ENCODE results near the gene ALDH1A2.

The ALDH1A2 gene

DNA sequence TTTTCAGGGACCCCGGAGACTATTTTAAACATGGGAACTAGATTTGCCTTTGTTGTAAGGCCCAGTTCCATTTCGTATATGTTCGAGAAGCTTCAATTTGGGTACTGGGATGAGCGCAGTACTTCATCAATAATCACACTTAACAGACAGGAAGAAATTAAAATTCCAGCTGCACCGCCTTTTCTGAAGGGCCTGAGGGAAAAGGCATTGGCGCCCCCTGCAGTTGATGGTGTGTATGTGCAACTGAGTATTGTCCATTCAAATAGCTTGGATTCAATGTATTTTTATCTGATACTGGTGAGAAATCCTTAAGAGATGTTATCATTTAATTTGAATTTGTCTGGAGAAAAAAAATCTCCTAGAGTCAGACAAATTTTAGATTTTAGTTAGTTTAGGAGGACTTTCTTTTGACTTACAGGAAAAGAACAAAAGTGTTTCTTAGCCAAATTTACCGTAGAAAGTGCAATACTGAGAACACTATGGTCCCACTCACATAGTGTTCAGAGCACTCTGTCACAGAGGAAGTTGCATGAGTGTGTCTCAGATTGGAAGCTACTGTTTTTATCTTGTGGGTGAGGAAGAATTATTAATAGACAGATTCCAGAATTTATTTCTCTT, 5.4 kb upstream of the ALDH1A2 start:
- no peaks in the 10 kb centered on the region for H3F3A ChIP-seq (ENCODE audit: insufficient read depth)
- H2AFZ ChIP-seq (ENCODE audit: low read depth, low read length, severe bottlenecking): no peak overlapping the region
- H3K27me3 ChIP-seq (ENCODE audit: low read length): no peaks in the 10 kb centered on the region
- no peaks in the 10 kb centered on the region for H3K9me3 ChIP-seq (ENCODE audit: insufficient read depth, low read length)
- TF ChIP-seq EZH2phosphoT487 (conservative IDR thresholded peaks at IDR 0.05; ENCODE audit: low read length): no peak
- TF ChIP-seq, protein P1, sequence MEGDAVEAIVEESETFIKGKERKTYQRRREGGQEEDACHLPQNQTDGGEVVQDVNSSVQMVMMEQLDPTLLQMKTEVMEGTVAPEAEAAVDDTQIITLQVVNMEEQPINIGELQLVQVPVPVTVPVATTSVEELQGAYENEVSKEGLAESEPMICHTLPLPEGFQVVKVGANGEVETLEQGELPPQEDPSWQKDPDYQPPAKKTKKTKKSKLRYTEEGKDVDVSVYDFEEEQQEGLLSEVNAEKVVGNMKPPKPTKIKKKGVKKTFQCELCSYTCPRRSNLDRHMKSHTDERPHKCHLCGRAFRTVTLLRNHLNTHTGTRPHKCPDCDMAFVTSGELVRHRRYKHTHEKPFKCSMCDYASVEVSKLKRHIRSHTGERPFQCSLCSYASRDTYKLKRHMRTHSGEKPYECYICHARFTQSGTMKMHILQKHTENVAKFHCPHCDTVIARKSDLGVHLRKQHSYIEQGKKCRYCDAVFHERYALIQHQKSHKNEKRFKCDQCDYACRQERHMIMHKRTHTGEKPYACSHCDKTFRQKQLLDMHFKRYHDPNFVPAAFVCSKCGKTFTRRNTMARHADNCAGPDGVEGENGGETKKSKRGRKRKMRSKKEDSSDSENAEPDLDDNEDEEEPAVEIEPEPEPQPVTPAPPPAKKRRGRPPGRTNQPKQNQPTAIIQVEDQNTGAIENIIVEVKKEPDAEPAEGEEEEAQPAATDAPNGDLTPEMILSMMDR (IDR thresholded peaks at IDR 0.05; ENCODE audit: insufficient read depth, low read length, poor library complexity, severe bottlenecking): peak; percentile 56
- H3K4me2 ChIP-seq (ENCODE audit: low read depth, low read length, poor library complexity, severe bottlenecking): no peak overlapping the region
- H3K9ac ChIP-seq (ENCODE audit: low read length): no peak overlapping the region
- H3K79me2 ChIP-seq (ENCODE audit: insufficient read depth, low read length): no peaks in the 10 kb centered on the region
- no peak overlapping the region for H3K4me3 ChIP-seq (ENCODE audit: insufficient read depth, low read length, poor library complexity, severe bottlenecking)
- H3K9me2 ChIP-seq (replicated peaks; ENCODE audit: insufficient read depth, low read length): no peaks in the 10 kb centered on the region
- no peaks in the 10 kb centered on the region for H3K36me3 ChIP-seq (ENCODE audit: low read length)
- H4K20me1 ChIP-seq (ENCODE audit: low read depth, low read length): no peaks in the 10 kb centered on the region
- no peak overlapping the region for H3K27ac ChIP-seq (ENCODE audit: low read depth, low read length)

DNA sequence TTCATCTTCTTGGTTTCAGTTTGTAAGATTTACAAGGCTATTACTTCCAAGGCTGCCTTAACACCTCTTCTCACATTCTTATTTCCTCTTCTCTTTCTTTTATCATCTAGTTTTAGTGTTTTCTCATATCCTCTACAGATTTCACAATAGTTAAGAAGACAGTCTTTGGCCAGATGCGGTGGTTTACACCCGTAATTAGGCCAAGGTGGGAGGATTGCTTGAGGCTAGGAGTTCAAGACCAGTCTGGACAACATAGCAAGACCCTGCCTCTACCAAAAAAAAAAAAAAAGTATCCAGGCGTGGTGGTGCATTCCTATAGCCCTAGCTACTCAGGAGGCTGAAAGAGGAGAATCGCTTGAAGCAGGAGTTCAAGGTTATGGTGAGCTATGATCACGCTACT, 3.5 kb upstream of the ALDH1A2 start:
- H3K9me3 ChIP-seq (ENCODE audit: insufficient read depth, low read length): no peaks in the 10 kb centered on the region
- no peak overlapping the region for H2AFZ ChIP-seq (ENCODE audit: low read depth, low read length, severe bottlenecking)
- H3F3A ChIP-seq (ENCODE audit: insufficient read depth): no peaks in the 10 kb centered on the region
- no peak overlapping the region for H3K9ac ChIP-seq (ENCODE audit: low read length)
- H3K4me2 ChIP-seq (ENCODE audit: low read depth, low read length, poor library complexity, severe bottlenecking): no peak overlapping the region
- H3K9me2 ChIP-seq (replicated peaks; ENCODE audit: insufficient read depth, low read length): no peaks in the 10 kb centered on the region
- TF ChIP-seq, protein P1 (IDR thresholded peaks at IDR 0.05; ENCODE audit: insufficient read depth, low read length, poor library complexity, severe bottlenecking): no peak
- TF ChIP-seq EZH2phosphoT487 (conservative IDR thresholded peaks at IDR 0.05; ENCODE audit: low read length): no peak
- no peak overlapping the region for H3K4me3 ChIP-seq (ENCODE audit: insufficient read depth, low read length, poor library complexity, severe bottlenecking)
- no peaks in the 10 kb centered on the region for H3K79me2 ChIP-seq (ENCODE audit: insufficient read depth, low read length)
- no peak overlapping the region for H3K27ac ChIP-seq (ENCODE audit: low read depth, low read length)
- H3K36me3 ChIP-seq (ENCODE audit: low read length): no peaks in the 10 kb centered on the region
- no peaks in the 10 kb centered on the region for H4K20me1 ChIP-seq (ENCODE audit: low read depth, low read length)
- H3K27me3 ChIP-seq (ENCODE audit: low read length): no peaks in the 10 kb centered on the region

DNA sequence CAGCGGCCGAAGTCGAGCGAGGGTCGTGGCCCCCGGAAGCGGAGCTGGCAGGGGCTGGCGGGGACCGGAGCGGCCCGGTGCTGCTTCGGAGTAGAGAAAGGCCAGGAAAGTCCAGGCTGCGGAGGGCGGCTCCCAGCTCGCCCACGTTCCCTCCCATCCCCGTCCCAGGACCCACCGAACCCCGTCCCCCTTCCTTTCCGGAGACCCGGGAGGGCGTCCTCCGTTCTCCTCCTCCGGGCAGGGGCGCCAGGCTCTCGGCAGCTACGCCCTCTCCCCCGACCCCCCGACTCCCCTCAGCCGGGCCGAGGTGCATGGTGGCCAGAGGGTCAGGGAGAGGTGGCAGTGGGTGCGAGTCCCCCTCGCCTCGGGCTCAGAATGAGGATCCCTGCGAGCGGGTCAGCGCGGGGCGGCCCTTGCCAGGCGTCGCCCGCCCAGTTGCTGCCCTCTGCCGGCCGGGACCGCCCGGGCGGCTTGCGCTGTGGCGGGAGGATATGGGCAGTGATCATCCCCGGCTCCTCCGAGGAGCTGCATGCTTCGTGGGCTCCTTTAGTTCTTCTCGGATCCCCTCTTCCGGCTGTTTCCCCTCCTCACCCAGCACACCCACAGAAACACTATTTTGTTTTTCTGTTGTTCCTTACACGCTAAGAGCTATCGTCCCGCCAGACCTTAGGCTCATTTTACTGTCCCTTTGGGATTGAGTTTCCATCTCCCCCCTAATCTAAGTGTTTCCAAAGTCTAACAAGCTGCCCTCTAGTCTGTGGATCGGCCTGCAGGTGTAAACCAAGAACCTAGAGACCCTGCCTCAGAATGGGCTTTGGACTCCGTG, 744 bp upstream of the ALDH1A2 start:
- H2AFZ ChIP-seq (ENCODE audit: low read depth, low read length, severe bottlenecking): no peak overlapping the region
- no peaks in the 10 kb centered on the region for H3K9me2 ChIP-seq (replicated peaks; ENCODE audit: insufficient read depth, low read length)
- no peak overlapping the region for H3K9ac ChIP-seq (ENCODE audit: low read length)
- no peak overlapping the region for H3K4me3 ChIP-seq (ENCODE audit: insufficient read depth, low read length, poor library complexity, severe bottlenecking)
- H3K4me2 ChIP-seq (ENCODE audit: low read depth, low read length, poor library complexity, severe bottlenecking): no peak overlapping the region
- H3K79me2 ChIP-seq (ENCODE audit: insufficient read depth, low read length): no peaks in the 10 kb centered on the region
- TF ChIP-seq, protein P1 (IDR thresholded peaks at IDR 0.05; ENCODE audit: insufficient read depth, low read length, poor library complexity, severe bottlenecking): no peak
- TF ChIP-seq EZH2phosphoT487 (conservative IDR thresholded peaks at IDR 0.05; ENCODE audit: low read length): no peak
- H3K27ac ChIP-seq (ENCODE audit: low read depth, low read length): no peak overlapping the region
- no peaks in the 10 kb centered on the region for H3K36me3 ChIP-seq (ENCODE audit: low read length)
- H4K20me1 ChIP-seq (ENCODE audit: low read depth, low read length): no peaks in the 10 kb centered on the region
- no peaks in the 10 kb centered on the region for H3K27me3 ChIP-seq (ENCODE audit: low read length)
- H3K9me3 ChIP-seq (ENCODE audit: insufficient read depth, low read length): no peaks in the 10 kb centered on the region
- H3F3A ChIP-seq (ENCODE audit: insufficient read depth): no peaks in the 10 kb centered on the region

Measured in SU-DHL-6 (cell line).